ENCODE results near the gene LCE1F.

LCE1F gene

DNA sequence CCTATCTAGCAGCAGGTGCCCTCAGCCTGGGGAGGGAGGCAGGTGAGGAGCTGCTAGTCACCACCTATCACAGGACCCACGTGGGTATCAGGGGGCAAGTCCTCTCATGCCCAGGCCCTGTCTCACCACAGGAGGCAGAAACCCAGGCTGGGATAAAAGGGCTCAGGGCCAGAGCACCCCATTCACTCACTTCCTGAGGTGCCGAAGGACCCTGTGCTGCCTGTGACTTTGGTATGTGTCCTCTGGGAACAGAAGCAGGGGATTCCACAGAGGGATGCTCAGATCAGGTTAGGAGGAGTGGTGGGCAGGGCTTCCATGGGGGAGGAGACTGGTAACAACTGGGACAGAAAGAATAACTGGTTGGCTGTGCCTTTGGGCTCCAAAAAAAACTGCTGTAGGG, 11.1 kb downstream of the LCE1F start, which contains the start of gene LCE1E:
Gene LCE1E, plus strand, starts transcription at position 181 of the 400 bp plus-strand sequence. CDS start 1,043 bp downstream, outside the sequence.
- H3K4me2 ChIP-seq (ENCODE audit: low read depth, low read length) = no peak within 1 kb of the TSS
- no peaks in the 10 kb centered on the region for H3F3A ChIP-seq (ENCODE audit: insufficient read depth, low read length)
- no peaks in the 10 kb centered on the region for H3K27me3 ChIP-seq (replicated peaks; ENCODE audit: insufficient read depth, low read length)
- no peak within 1 kb of the TSS for H3K4me3 ChIP-seq (ENCODE audit: low read length)
- peak; percentile 51 for DNase-seq
- H3K9ac ChIP-seq (ENCODE audit: low read length) = no peak within 1 kb of the TSS
- H3K9me2 ChIP-seq (replicated peaks; ENCODE audit: insufficient read depth, low read length) = no peaks in the 10 kb centered on the region
- no peaks in the 10 kb centered on the region for H3K9me3 ChIP-seq (replicated peaks; ENCODE audit: insufficient read depth, low read length)
- TF ChIP-seq EZH2phosphoT487 (IDR thresholded peaks at IDR 0.05; ENCODE audit: low read length) = no peak
- TF ChIP-seq, protein P1, sequence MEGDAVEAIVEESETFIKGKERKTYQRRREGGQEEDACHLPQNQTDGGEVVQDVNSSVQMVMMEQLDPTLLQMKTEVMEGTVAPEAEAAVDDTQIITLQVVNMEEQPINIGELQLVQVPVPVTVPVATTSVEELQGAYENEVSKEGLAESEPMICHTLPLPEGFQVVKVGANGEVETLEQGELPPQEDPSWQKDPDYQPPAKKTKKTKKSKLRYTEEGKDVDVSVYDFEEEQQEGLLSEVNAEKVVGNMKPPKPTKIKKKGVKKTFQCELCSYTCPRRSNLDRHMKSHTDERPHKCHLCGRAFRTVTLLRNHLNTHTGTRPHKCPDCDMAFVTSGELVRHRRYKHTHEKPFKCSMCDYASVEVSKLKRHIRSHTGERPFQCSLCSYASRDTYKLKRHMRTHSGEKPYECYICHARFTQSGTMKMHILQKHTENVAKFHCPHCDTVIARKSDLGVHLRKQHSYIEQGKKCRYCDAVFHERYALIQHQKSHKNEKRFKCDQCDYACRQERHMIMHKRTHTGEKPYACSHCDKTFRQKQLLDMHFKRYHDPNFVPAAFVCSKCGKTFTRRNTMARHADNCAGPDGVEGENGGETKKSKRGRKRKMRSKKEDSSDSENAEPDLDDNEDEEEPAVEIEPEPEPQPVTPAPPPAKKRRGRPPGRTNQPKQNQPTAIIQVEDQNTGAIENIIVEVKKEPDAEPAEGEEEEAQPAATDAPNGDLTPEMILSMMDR (IDR thresholded peaks at IDR 0.05; ENCODE audit: low read length) = 0 out of 2 replicates have a peak, but pooled peaks have one; percentile 7
- no peaks in the 10 kb centered on the region for H3K79me2 ChIP-seq (ENCODE audit: low read length)
- H2AFZ ChIP-seq (ENCODE audit: low read length) = peak within 1 kb of the TSS; percentile 26; the same call in 1 of the 2 replicates
- H3K27ac ChIP-seq (ENCODE audit: low read length) = no peak within 1 kb of the TSS
- no peaks in the 10 kb centered on the region for H4K20me1 ChIP-seq (ENCODE audit: insufficient read depth, low read length)
- no peaks in the 10 kb centered on the region for H3K4me1 ChIP-seq (ENCODE audit: low read length)
- no peaks in the 10 kb centered on the region for H3K36me3 ChIP-seq (replicated peaks; ENCODE audit: insufficient read depth, low read length)

DNA sequence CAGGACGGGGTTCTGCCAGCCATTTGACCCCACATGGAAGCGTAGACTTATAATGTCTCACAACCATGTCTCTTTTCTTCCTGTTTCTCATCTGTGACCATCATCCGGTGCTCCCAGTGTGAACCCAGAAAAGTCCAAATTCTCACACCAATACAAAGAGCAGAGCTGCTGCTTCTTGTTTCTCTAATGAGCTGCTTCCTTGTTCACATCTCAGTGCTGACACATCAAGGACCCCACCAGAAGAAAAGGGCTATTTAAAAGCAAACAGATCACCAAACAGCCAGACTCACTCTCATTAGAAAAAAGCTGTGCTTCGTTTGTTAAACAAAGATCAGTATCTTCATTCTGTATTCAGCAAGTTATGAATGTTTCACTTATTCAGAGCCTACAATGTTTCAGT, 20.7 kb downstream of the LCE1F start:
- Histone ChIP-seq H3K27ac (ENCODE audit: low read length) (no peak overlapping the region), H4K20me1 (ENCODE audit: insufficient read depth, low read length) (no peaks in the 10 kb centered on the region), H3K9me2 (replicated peaks; ENCODE audit: insufficient read depth, low read length) (no peaks in the 10 kb centered on the region), H3K79me2 (ENCODE audit: low read length) (no peaks in the 10 kb centered on the region), H3K27me3 (replicated peaks; ENCODE audit: insufficient read depth, low read length) (no peaks in the 10 kb centered on the region), H3F3A (ENCODE audit: insufficient read depth, low read length) (no peaks in the 10 kb centered on the region), H2AFZ (ENCODE audit: low read length) (no peak overlapping the region), H3K9ac (ENCODE audit: low read length) (no peak overlapping the region), H3K4me2 (ENCODE audit: low read depth, low read length) (no peak overlapping the region), H3K9me3 (replicated peaks; ENCODE audit: insufficient read depth, low read length) (no peaks in the 10 kb centered on the region), H3K4me1 (ENCODE audit: low read length) (no peaks in the 10 kb centered on the region), H3K4me3 (ENCODE audit: low read length) (no peak overlapping the region), H3K36me3 (replicated peaks; ENCODE audit: insufficient read depth, low read length) (no peaks in the 10 kb centered on the region)
- DNase-seq = no peak
- TF ChIP-seq EZH2 (optimal IDR thresholded peaks at IDR 0.05; ENCODE audit: low read depth, low read length) = no peak

DNA sequence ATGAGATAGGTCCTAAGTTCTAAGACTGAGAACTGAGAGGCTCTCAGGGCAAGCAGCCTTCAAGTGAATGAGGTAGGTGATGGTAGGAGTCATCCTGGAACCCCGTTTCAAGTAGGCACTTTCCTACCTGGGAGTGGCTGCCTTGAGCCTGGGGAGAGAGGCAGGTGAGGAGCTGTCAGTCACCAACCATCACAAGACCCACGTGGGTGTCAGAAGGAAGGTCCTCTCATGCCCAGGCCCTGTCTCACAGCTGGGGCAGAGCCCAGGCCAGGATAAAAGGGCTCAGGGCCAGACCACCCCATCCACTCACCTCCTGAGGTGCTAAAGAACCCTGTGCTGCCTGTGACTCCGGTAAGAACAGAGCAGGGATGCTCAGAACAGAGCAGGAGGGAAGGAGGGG, 21.5 kb downstream of the LCE1F start, which contains the start of gene LCE1D:
Gene LCE1D, plus strand, starts transcription at position 301 of the 400 bp plus-strand sequence. CDS start 1,074 bp downstream, outside the sequence.
- DNase-seq = no peak
- Histone ChIP-seq H3K9ac (ENCODE audit: low read length) (no peak within 1 kb of the TSS), H3K27ac (ENCODE audit: low read length) (no peak within 1 kb of the TSS), H3K9me2 (replicated peaks; ENCODE audit: insufficient read depth, low read length) (no peaks in the 10 kb centered on the region), H3K27me3 (replicated peaks; ENCODE audit: insufficient read depth, low read length) (no peaks in the 10 kb centered on the region), H4K20me1 (ENCODE audit: insufficient read depth, low read length) (no peaks in the 10 kb centered on the region), H3F3A (ENCODE audit: insufficient read depth, low read length) (no peaks in the 10 kb centered on the region), H2AFZ (ENCODE audit: low read length) (no peak within 1 kb of the TSS), H3K9me3 (replicated peaks; ENCODE audit: insufficient read depth, low read length) (no peaks in the 10 kb centered on the region), H3K4me2 (ENCODE audit: low read depth, low read length) (no peak within 1 kb of the TSS), H3K79me2 (ENCODE audit: low read length) (no peaks in the 10 kb centered on the region), H3K4me1 (ENCODE audit: low read length) (no peaks in the 10 kb centered on the region), H3K36me3 (replicated peaks; ENCODE audit: insufficient read depth, low read length) (no peaks in the 10 kb centered on the region), H3K4me3 (ENCODE audit: low read length) (no peak within 1 kb of the TSS)
- TF ChIP-seq, protein P1 (IDR thresholded peaks at IDR 0.05; ENCODE audit: low read length) = no peak
- TF ChIP-seq EZH2 (optimal IDR thresholded peaks at IDR 0.05; ENCODE audit: low read depth, low read length) (no peak), EZH2phosphoT487 (IDR thresholded peaks at IDR 0.05; ENCODE audit: low read length) (no peak)

DNA sequence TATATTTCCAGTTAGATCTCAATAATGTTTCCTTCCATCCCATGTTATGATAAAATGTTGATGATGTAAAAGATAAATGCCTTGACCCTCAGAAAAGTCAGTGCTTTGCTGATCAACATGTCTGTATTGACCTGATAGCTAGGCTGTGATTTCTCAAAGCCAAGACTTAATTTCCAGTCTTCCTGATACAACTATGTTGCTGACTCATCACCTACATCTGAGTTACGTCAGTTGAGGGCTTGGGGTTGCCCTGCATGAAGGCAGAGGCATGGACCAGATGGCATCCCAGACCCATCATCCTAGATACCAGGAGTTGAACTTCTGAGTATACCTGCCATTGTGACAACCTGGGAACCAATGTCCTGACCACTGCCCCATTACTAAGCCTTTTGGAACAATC, 26.4 kb downstream of the LCE1F start:
- TF ChIP-seq EZH2 (optimal IDR thresholded peaks at IDR 0.05; ENCODE audit: low read depth, low read length) = no peak
- no peak for TF ChIP-seq EZH2phosphoT487 (IDR thresholded peaks at IDR 0.05; ENCODE audit: low read length)
- TF ChIP-seq, protein P1 (IDR thresholded peaks at IDR 0.05; ENCODE audit: low read length) = no peak

More for the DNA sequence above, 26.4 kb downstream of the LCE1F start:
- H3K27me3 ChIP-seq (replicated peaks; ENCODE audit: insufficient read depth, low read length) = no peaks in the 10 kb centered on the region
- no peaks in the 10 kb centered on the region for H3K79me2 ChIP-seq (ENCODE audit: low read length)
- no peak overlapping the region for H3K9ac ChIP-seq (ENCODE audit: low read length)
- no peak overlapping the region for H3K27ac ChIP-seq (ENCODE audit: low read length)
- H4K20me1 ChIP-seq (ENCODE audit: insufficient read depth, low read length) = no peaks in the 10 kb centered on the region
- no peak overlapping the region for H3K4me2 ChIP-seq (ENCODE audit: low read depth, low read length)
- no peaks in the 10 kb centered on the region for H3K4me1 ChIP-seq (ENCODE audit: low read length)
- no peak overlapping the region for H3K4me3 ChIP-seq (ENCODE audit: low read length)
- H3K9me2 ChIP-seq (replicated peaks; ENCODE audit: insufficient read depth, low read length) = no peaks in the 10 kb centered on the region
- no peaks in the 10 kb centered on the region for H3K9me3 ChIP-seq (replicated peaks; ENCODE audit: insufficient read depth, low read length)
- no peaks in the 10 kb centered on the region for H3F3A ChIP-seq (ENCODE audit: insufficient read depth, low read length)
- DNase-seq = no peak
- H3K36me3 ChIP-seq (replicated peaks; ENCODE audit: insufficient read depth, low read length) = no peaks in the 10 kb centered on the region
- no peak overlapping the region for H2AFZ ChIP-seq (ENCODE audit: low read length)
